ENCODE data around the gene FAM163A.
"Not testable (repeated sequence)": the region's sequence is repeated elsewhere in the genome, so short reads cannot be mapped to it uniquely, and the experiment has no call there.

FAM163A gene

GRCh38 chr1:179853102-179853501 lies 110.0 kb downstream of the FAM163A start:
- no peak for DNase-seq (ENCODE audit: low read depth in 2 of 2)

- DNase-seq (ENCODE audit: low read depth in 2 of 2): not testable (repeated sequence)
These were observed 112.7 kb downstream of the FAM163A start for GRCh38 chr1:179855831-179856230.

- no peak for DNase-seq (ENCODE audit: low read depth in 2 of 2)
These were observed 113.2 kb downstream of the FAM163A start for GRCh38 chr1:179856296-179856695.

- no peak for DNase-seq (ENCODE audit: low read depth in 2 of 2)
These were observed 113.9 kb downstream of the FAM163A start for GRCh38 chr1:179857009-179857408.

GRCh38 chr1:179860652-179861051 lies 117.6 kb downstream of the FAM163A start:
- DNase-seq (ENCODE audit: low read depth in 2 of 2): no peak

- no peak for DNase-seq (ENCODE audit: low read depth in 2 of 2)
These were observed 122.3 kb downstream of the FAM163A start for GRCh38 chr1:179865377-179865776.
